PC-9 (cell line): ENCODE data around the gene EML3. TPM values are rescaled to one million over a fixed set of nuclear protein-coding genes. Genes with fewer than 3 reads are reported as not detected.

Source experiments
- BruUV-seq: library from RNA; stranded (reverse); fragments of 400-500 nt; replicated peaks from 2 replicates; lab custom pipeline; 2021; lab: Mats Ljungman, UMichigan
- CTCF ChIA-PET: fragments of 300-600 bp; sonication (Branson Sonifier 250); formaldehyde crosslinking; loops from one replicate; lab custom pipeline; 2022; ENCODE audit warnings: antibody characterized with exemption; lab: Charles Lee
- POLR2A ChIA-PET: fragments of 300-600 bp; sonication (Branson Sonifier 250); formaldehyde crosslinking; loops from one replicate; lab custom pipeline; 2022; ENCODE audit warnings: antibody characterized with exemption; ENCODE audit not compliant: unreplicated experiment; lab: Charles Lee
- DNase-seq, 2 experiments: peaks; one replicate each; pipeline versions ENCODE4 v3.0.0 to v3.0.0-alpha.2; 2015 to 2022; ENCODE audit warnings: mixed read lengths in 1 of 2
- H2AFZ ChIP-seq: fragments of 200-600 bp; sonication (generic); 2 replicates; pipeline ENCODE4 v1.8.1; 2017; ENCODE audit warnings: antibody characterized with exemption
- H3F3A ChIP-seq: fragments of 200-600 bp; sonication (generic); 2 replicates; pipeline ENCODE4 v1.8.1; 2017; ENCODE audit warnings: antibody characterized with exemption, mild to moderate bottlenecking, low read depth; ENCODE audit not compliant: insufficient read depth
- H3K27ac ChIP-seq: fragments of 200-600 bp; sonication (generic); 2 replicates; pipeline ENCODE4 v1.6.1; 2016; ENCODE audit warnings: mixed run types
- H3K27me3 ChIP-seq: fragments of 200-600 bp; sonication (generic); 2 replicates; pipeline ENCODE4 v1.6.1; 2016; ENCODE audit warnings: low read depth, mixed run types; ENCODE audit not compliant: insufficient read depth
- H3K36me3 ChIP-seq: fragments of 200-600 bp; sonication (generic); 2 replicates; pipeline ENCODE4 v1.6.1; 2016; ENCODE audit warnings: low read depth, mixed run types
- H3K4me1 ChIP-seq: fragments of 200-600 bp; sonication (generic); replicated peaks from 2 replicates; pipeline ENCODE4 v1.6.1; 2016; ENCODE audit warnings: mixed run types; ENCODE audit not compliant: insufficient read depth
- H3K4me2 ChIP-seq: fragments of 200-600 bp; sonication (generic); 2 replicates; pipeline ENCODE4 v1.6.1; 2017; ENCODE audit warnings: mixed run types
- H3K4me3 ChIP-seq: fragments of 200-600 bp; sonication (generic); 2 replicates; pipeline ENCODE4 v1.6.1; 2016; ENCODE audit warnings: mixed run types
- H3K79me2 ChIP-seq: fragments of 200-600 bp; sonication (generic); 2 replicates; pipeline ENCODE4 v1.6.1; 2017; ENCODE audit warnings: low read depth, mixed run types
- H3K9me2 ChIP-seq: fragments of 200-600 bp; sonication (generic); 2 replicates; pipeline ENCODE4 v1.8.1; 2017; ENCODE audit warnings: mild to moderate bottlenecking; ENCODE audit not compliant: insufficient read depth
- H3K9me3 ChIP-seq: fragments of 200-600 bp; sonication (generic); 2 replicates; pipeline ENCODE4 v1.8.1; 2016; ENCODE audit warnings: low read depth; ENCODE audit not compliant: insufficient read depth
- H4K20me1 ChIP-seq: fragments of 200-600 bp; sonication (generic); 2 replicates; pipeline ENCODE4 v1.8.1; 2017; ENCODE audit not compliant: insufficient read depth
- EZH2 ChIP-seq: fragments of 200-600 bp; sonication (generic); IDR thresholded peaks from 2 replicates; pipeline ENCODE4 v1.8.0; 2017; ENCODE audit warnings: antibody characterized with exemption, low read depth
- intact Hi-C: fragments of 100-400 bp; cut with micrococcal nuclease; formaldehyde crosslinking; loops from one replicate; pipeline ENCODE4 v1.10.0; 2022; ENCODE audit not compliant: unreplicated experiment
- total RNA-seq: library from RNA; stranded (reverse); gene quantifications from 2 replicates; pipeline ENCODE4 v1.2.3, GENCODE V29; 2021
- TF ChIP-seq, protein P1 (sequence below): fragments of 200-600 bp; sonication (generic); conservative IDR thresholded peaks from 2 replicates; pipeline ENCODE4 v1.6.1; 2017; ENCODE audit warnings: mixed run types, antibody characterized with exemption, mild to moderate bottlenecking, moderate library complexity

EML3 gene
- total RNA-seq, 1 experiment from 2014 or later, result 84.2 TPM

DNA sequence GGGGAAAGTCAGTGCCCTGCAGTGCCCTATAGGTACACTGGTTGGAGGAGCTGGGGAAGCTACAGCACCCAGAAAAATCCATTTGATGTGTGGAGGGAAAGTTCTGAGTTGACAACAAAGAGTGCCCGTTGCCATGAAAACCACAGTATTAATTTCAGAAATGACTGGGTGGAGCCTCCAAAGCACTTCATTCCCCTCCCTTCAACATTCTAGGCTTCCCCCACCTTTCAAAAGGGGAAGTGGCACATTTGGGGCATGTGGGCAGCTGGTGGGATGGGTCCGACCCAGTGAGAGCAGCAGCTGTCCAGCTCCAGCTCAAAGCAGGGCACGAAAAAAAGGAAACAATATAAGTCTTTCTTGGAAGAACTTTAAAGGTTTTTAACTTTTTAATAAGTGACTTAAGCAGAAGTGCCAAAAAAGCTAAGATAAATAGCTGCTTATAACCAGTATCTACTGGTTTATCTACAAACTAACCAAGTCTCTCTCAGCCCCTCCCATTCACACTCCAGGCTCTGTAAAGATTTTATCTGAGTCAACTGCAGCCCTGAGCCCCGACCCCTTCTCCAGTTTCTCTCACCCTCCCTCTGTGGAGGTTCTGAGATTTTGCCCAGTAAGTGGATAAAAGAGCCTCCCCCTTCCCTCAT lies 57.0 kb downstream of the EML3 start:
- peaks cover 97% of the 10 kb centered on the region for H3K4me1 ChIP-seq
- H2AFZ ChIP-seq, result no peak overlapping the region
- no peaks in the 10 kb centered on the region for H3K27me3 ChIP-seq
- H3K4me2 ChIP-seq, result peak overlapping the region; percentile 95
- intact Hi-C loops, result loop anchor here (1.0 kb wide), 1 partner anchor 47 kb away; no protein-coding TSS in a partner anchor
- peaks cover 24% of the 10 kb centered on the region for H3K36me3 ChIP-seq
- peaks cover 25% of the 10 kb centered on the region for H4K20me1 ChIP-seq
- ChIA-PET CTCF (interaction anchor here (1.0 to 1.8 kb wide), 2 partner anchors 18 to 131 kb away, joined by 3 to 12 read pairs; partner anchors contain the start of gene EEF1G), POLR2A (interaction anchor here (0.6 to 1.3 kb wide), 7 partner anchors 9 to 276 kb away, joined by 3 to 6 read pairs (median 4); partner anchors contain the start of genes AHNAK, EEF1G, STX5 and TUT1)
- no peaks in the 10 kb centered on the region for H3K9me3 ChIP-seq
- TF ChIP-seq, protein P1, sequence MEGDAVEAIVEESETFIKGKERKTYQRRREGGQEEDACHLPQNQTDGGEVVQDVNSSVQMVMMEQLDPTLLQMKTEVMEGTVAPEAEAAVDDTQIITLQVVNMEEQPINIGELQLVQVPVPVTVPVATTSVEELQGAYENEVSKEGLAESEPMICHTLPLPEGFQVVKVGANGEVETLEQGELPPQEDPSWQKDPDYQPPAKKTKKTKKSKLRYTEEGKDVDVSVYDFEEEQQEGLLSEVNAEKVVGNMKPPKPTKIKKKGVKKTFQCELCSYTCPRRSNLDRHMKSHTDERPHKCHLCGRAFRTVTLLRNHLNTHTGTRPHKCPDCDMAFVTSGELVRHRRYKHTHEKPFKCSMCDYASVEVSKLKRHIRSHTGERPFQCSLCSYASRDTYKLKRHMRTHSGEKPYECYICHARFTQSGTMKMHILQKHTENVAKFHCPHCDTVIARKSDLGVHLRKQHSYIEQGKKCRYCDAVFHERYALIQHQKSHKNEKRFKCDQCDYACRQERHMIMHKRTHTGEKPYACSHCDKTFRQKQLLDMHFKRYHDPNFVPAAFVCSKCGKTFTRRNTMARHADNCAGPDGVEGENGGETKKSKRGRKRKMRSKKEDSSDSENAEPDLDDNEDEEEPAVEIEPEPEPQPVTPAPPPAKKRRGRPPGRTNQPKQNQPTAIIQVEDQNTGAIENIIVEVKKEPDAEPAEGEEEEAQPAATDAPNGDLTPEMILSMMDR, result no peak
- TF ChIP-seq EZH2, result no peak
- H3F3A ChIP-seq, result peaks cover 97% of the 10 kb centered on the region
- no peaks in the 10 kb centered on the region for H3K9me2 ChIP-seq
- DNase-seq, result peak in 1 of 2 experiments; percentile 29
- H3K79me2 ChIP-seq, result peaks cover 34% of the 10 kb centered on the region
- H3K4me3 ChIP-seq, result peak overlapping the region; percentile 38; the same call in 1 of the 2 replicates
- H3K27ac ChIP-seq, result peak overlapping the region; percentile 92
- no TSS peak for BruUV-seq

DNA sequence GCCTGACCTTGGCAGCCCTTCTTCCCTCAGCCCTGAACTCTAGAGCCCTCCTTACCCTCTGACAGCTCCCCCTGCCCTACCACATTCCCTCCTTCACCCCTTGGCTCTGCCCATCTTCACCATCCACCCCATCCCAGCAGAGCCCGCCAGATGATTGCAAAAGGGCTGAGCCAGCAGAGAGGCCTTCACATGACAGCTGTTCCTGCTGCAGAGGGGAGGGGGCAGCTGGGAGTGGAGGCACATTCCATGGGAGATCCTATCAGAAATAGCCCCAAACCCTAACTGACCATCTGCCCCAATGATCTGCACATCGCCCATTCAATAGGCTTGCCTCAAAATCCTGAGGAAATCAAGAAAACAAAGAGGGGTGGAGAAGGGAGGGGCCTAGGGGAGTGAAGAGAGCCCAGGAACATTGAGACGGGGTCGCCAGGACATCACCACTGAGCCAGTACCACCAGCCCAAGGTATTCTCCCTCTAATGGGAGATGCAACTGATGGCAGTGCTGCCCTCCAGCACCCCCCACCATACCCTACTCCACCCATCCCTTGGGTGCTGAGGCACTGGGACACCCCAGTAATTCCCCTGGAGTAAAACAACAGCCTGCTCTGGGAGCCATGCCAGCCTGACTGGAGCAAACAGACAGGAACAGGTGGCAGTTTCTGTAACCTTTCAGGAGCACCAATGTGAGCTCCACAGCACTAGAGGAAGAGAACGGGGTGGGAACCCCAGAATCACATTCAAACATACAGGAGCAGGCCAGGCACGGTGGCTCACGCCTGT lies 58.0 kb downstream of the EML3 start:
- DNase-seq, result peak in 1 of 2 experiments; percentile 28
- peaks cover 89% of the 10 kb centered on the region for H3F3A ChIP-seq
- H3K4me1 ChIP-seq, result peaks cover 88% of the 10 kb centered on the region
- intact Hi-C loops, result loop anchor here (5.0 kb wide), 2 partner anchors 38 to 288 kb away; partner anchors contain the start of gene TUT1
- peak overlapping the region; percentile 92 for H3K27ac ChIP-seq
- no peak overlapping the region; the same call in 1 of the 2 replicates for H3K4me3 ChIP-seq
- peaks cover 17% of the 10 kb centered on the region for H4K20me1 ChIP-seq
- H3K4me2 ChIP-seq, result peak overlapping the region; percentile 95
- peaks cover 16% of the 10 kb centered on the region for H3K36me3 ChIP-seq
- TF ChIP-seq, protein P1, result no peak
- no peak for TF ChIP-seq EZH2
- no peaks in the 10 kb centered on the region for H3K9me2 ChIP-seq
- no peaks in the 10 kb centered on the region for H3K9me3 ChIP-seq
- BruUV-seq, result TSS peak; percentile 67
- H3K79me2 ChIP-seq, result peaks cover 25% of the 10 kb centered on the region
- ChIA-PET POLR2A (interaction anchor here (0.5 to 1.7 kb wide), 5 partner anchors 8 to 87 kb away, joined by 3 to 10 read pairs (median 4); partner anchors contain the start of genes AHNAK and EEF1G), CTCF (interaction anchor here (1.8 kb wide), 1 partner anchor 130 kb away, joined by 12 read pairs; no protein-coding TSS in a partner anchor)
- H2AFZ ChIP-seq, result no peak overlapping the region
- no peaks in the 10 kb centered on the region for H3K27me3 ChIP-seq

DNA sequence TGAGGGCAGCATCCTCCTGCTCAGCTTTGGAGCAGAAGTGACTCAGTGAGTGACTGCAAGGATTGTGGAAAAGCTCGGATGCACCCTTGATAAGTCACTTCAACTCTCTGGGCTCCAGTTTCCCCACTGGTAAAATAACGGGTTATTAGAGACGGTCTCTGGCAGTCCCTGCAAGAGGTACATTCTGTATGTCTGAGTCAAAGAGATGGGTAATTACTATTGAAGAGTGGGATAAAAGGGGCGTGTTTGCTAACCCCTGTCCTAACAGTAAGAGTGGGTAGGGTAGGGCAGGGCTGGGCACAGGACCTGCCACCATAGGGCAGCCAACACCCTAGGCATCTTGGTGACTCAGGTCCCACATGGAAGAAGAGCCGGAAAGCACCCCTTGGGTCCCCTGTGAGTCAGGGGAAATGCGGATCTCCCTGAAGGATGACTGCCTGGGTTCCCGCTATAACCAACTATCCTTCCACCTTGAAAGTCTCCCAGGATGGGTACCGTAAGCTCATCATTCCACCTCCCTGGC lies 58.7 kb downstream of the EML3 start:
- H3K27ac ChIP-seq, result peak overlapping the region; percentile 92
- peak overlapping the region; percentile 31; the same call in 1 of the 2 replicates for H3K4me3 ChIP-seq
- H3K9me2 ChIP-seq, result no peaks in the 10 kb centered on the region
- CTCF ChIA-PET, result interaction anchor here (1.8 kb wide), 1 partner anchor 11 kb away, joined by 16 read pairs; no protein-coding TSS in a partner anchor
- no TSS peak for BruUV-seq
- peaks cover 10% of the 10 kb centered on the region; the same call in 1 of the 2 replicates for H3K36me3 ChIP-seq
- H3K9me3 ChIP-seq, result no peaks in the 10 kb centered on the region
- peaks cover 88% of the 10 kb centered on the region for H3F3A ChIP-seq
- peak; percentile 74 to 93 for DNase-seq
- peaks cover 19% of the 10 kb centered on the region for H3K79me2 ChIP-seq
- H3K4me2 ChIP-seq, result peak overlapping the region; percentile 95
- TF ChIP-seq, protein P1, result no peak
- TF ChIP-seq EZH2, result no peak
- intact Hi-C loops, result loop anchor here (5.0 kb wide), 2 partner anchors 38 to 288 kb away; partner anchors contain the start of gene TUT1
- POLR2A ChIA-PET, result interaction anchor here (0.6 to 1.7 kb wide), 6 partner anchors 10 to 45 kb away, joined by 3 to 10 read pairs (median 6); partner anchors contain the start of gene EEF1G
- H4K20me1 ChIP-seq, result peaks cover 11% of the 10 kb centered on the region
- H3K27me3 ChIP-seq, result no peaks in the 10 kb centered on the region
- no peak overlapping the region for H2AFZ ChIP-seq
- peaks cover 88% of the 10 kb centered on the region for H3K4me1 ChIP-seq
